HG03432 (cell line): Measurements from ENCODE around the gene C2CD2.

Source experiments
- ATAC-seq: cut with Tn5 transposase; IDR thresholded peaks from one replicate; pipeline ENCODE4 v1.9.1; 2021; ENCODE audit warnings: mild to moderate bottlenecking, moderate library complexity; ENCODE audit not compliant: unreplicated experiment

C2CD2 gene

GRCh38 chr21:41890355-41890754, 63.5 kb downstream of the C2CD2 start:
- no peak for ATAC-seq

GRCh38 chr21:41888749-41889376, 65.0 kb downstream of the C2CD2 start:
- ATAC-seq: no peak

GRCh38 chr21:41887667-41888066, 66.2 kb downstream of the C2CD2 start:
- no peak for ATAC-seq

- ATAC-seq: no peak
Measured at GRCh38 chr21:41886328-41886727, 67.5 kb downstream of the C2CD2 start.

- ATAC-seq: no peak
Measured at GRCh38 chr21:41885341-41886024, 68.3 kb downstream of the C2CD2 start.

GRCh38 chr21:41884501-41885030, 69.3 kb downstream of the C2CD2 start:
- ATAC-seq: no peak

- ATAC-seq: no peak
Measured at GRCh38 chr21:41883582-41883981, 70.2 kb downstream of the C2CD2 start.

- no peak for ATAC-seq
Measured at GRCh38 chr21:41881051-41881450, 72.8 kb downstream of the C2CD2 start.

- ATAC-seq: no peak
Measured at GRCh38 chr21:41880153-41880552, 73.7 kb downstream of the C2CD2 start.

- peak; percentile 69 for ATAC-seq
Measured at GRCh38 chr21:41879190-41879998, 74.4 kb downstream of the C2CD2 start, which contains the start of gene PRDM15. Gene PRDM15, minus strand, starts transcription at chr21:41879344. Its CDS starts 18,981 bp downstream, at chr21:41860363.

- peak; percentile 68 for ATAC-seq
Measured at GRCh38 chr21:41878831-41879189, 75.0 kb downstream of the C2CD2 start.

- ATAC-seq: peak; percentile 31
Measured at GRCh38 chr21:41877901-41878830, 75.7 kb downstream of the C2CD2 start.

- ATAC-seq: no peak
Measured at GRCh38 chr21:41876928-41877652, 76.7 kb downstream of the C2CD2 start.

- ATAC-seq: no peak
Measured at GRCh38 chr21:41876396-41876795, 77.4 kb downstream of the C2CD2 start.

GRCh38 chr21:41875086-41875485, 78.7 kb downstream of the C2CD2 start:
- no peak for ATAC-seq

- ATAC-seq: no peak
Measured at GRCh38 chr21:41874611-41875010, 79.2 kb downstream of the C2CD2 start.

GRCh38 chr21:41873426-41873825, 80.4 kb downstream of the C2CD2 start:
- no peak for ATAC-seq

- no peak for ATAC-seq
Measured at GRCh38 chr21:41873005-41873404, 80.8 kb downstream of the C2CD2 start.

- no peak for ATAC-seq
Measured at GRCh38 chr21:41871293-41872030, 82.4 kb downstream of the C2CD2 start.
